ENCODE measurements around the gene GFRA4.

The GFRA4 gene

GRCh38 chr20:3673221-3674070 lies 10.2 kb upstream of the GFRA4 start:
- DNase-seq (ENCODE audit: low read depth): no peak

DNA sequence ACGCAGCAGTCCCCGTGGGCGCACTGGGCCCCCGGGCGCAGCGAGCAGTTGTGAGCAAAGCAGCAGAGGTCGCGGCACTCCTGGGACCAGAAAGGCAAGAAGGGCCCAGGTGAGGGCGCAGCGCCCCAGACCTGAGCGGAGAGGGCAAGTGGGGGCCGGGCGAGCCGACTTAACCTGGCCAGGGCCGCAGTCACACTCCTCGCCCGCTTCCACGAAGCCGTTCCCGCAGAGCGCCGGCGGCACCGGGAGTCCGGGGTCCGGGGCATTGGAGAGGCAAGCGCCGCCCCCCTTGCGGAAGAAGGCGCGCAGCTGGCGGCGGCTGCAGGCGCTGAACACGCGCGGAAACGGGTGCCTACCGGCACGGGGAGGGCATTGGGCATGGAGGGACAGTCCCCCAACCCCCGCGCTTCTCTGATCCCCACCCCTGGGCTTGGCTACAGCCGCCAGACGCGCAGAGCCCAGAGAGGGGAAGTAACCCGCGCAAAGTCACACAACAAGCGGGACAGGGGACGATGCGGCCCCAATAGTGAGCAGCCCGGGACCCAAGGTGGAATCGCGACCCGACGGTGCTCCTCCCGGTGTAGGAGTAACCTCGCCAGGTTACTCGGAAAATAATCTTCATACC lies 9.5 kb upstream of the GFRA4 start:
- no peak for DNase-seq (ENCODE audit: low read depth)

GRCh38 chr20:3671986-3672546 lies 8.9 kb upstream of the GFRA4 start:
- DNase-seq (ENCODE audit: low read depth): no peak

DNA sequence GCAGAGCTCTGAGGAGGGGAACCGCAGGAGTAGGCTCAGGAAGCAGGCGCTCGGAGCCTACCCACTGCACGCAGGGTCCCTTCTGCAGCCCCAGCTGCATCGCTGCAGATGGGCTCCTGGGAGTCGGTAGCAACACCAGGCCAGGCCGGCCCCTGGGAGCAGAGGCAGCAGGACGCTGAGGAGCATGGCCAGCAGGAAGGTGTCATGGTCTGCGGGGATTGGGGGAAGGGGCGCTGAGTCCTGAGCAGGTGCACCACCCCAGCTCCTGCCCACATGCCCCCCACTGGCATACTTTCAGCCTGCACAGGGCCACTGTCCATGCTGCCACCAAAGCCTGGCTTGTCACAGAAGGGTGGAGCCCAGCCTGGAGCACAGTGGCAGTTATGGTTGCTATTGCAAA lies 7.7 kb upstream of the GFRA4 start:
- no peak for DNase-seq (ENCODE audit: low read depth)

DNA sequence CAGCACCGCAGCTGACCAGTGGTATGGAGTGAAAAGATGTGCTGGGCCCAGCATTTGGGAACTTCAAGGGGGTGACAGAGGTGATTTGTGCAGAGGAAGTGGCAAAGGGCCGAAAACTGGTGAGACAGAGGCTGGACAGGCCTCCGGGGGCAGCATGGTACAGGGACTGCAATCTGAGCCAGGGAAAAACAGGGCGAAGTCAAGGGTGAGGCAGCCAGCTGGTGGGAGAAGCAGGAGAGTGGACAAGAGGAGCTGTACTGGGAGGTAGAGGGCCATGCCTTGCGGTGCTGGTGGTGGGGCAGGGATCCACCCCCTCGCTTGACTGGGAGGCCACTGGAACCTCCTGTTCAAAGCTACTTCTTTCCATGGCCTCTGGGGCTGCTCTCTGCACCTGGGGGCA lies 7.3 kb upstream of the GFRA4 start:
- DNase-seq (ENCODE audit: low read depth): no peak

GRCh38 chr20:3669710-3670367 lies 6.6 kb upstream of the GFRA4 start:
- no peak for DNase-seq (ENCODE audit: low read depth)

DNA sequence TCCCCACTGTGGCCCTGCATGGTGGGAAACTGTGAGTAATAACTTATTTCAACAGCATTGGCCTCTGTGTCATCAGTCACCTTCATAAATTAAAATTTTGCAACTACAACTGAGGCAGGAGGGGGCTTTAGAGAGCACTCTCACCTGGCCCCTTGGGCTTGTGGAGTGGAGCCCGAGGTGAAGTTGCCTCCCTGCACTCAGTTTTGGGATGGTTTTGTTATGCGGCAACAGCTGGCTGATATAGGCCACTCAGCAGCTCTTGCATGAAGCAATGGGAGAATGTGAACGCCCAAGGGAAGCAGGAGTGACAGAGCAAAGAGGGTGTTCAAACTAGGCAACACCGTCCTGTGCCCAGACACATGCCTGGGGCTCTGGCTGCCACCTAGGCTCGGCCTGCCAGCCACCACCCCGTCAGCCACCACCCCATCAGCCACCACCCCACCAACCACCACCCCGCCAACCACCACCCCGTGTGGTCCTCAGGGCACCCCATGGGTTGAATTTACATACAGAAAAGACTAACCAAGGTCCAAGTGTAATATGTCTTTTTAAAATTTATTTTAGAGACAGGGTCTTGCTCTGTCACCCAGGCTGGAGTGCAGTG lies 4.3 kb upstream of the GFRA4 start:
- no peak for DNase-seq (ENCODE audit: low read depth)

DNA sequence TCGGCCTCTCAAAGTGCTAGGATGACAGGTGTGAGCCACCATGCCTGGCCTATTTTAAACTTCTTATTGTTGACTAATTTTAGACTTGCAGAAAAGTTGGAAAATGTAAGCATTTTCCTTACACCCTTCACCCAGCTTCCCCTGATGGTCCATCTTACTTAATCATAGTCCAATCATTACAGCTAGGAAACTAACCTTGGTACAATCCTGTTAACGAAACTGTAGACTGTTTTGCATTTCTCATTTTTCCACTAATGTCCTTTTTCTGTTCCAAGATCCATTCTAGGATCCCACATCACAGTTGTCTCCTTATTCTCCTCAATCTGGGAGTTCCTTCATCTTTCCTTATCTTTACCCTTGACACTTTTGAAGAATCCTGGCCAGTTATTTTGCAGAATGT lies 659 bp upstream of the GFRA4 start:
- DNase-seq (ENCODE audit: low read depth): no peak

DNA sequence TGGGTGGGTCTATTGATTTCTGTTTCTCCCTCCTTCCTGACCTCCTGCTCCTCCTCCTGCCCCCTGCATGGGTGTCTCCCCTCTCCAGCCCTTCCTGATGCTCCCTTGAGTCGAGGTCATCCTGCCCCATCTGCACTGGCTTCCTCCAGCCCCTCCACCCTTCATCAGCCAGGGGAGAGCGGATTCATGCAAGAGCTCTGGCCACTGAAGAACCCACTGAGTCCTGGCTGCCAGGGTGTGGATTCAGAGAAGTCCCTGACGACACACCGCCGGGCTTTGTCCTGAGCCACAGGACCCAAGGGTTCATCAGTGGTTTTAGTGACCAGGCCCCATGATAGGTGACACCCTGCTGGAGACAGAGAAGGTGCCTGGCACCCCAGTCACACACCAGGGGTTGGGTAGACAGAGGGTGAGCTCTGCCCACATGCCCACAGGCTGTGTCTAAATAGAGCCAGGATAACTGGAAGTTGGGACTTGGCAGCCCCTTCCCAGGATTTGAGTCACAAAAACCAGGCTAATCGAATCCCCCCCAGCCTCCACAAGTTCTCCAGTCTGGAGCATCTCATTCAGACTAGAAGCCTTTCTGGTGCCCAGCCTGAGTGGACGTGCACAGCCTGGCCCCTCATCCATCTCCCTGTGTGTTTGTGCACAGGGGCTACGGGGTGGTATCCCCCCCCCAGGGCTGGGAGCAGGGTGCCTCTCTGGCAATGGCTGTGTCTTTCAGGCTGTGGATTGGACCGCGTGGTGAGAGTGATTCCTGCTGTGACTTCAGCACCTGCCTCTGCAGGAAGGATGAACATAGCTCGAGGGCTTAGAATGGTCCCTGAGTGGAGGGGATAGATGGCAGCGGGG lies 1.2 kb downstream of the GFRA4 start:
- no peak for DNase-seq (ENCODE audit: low read depth)

DNA sequence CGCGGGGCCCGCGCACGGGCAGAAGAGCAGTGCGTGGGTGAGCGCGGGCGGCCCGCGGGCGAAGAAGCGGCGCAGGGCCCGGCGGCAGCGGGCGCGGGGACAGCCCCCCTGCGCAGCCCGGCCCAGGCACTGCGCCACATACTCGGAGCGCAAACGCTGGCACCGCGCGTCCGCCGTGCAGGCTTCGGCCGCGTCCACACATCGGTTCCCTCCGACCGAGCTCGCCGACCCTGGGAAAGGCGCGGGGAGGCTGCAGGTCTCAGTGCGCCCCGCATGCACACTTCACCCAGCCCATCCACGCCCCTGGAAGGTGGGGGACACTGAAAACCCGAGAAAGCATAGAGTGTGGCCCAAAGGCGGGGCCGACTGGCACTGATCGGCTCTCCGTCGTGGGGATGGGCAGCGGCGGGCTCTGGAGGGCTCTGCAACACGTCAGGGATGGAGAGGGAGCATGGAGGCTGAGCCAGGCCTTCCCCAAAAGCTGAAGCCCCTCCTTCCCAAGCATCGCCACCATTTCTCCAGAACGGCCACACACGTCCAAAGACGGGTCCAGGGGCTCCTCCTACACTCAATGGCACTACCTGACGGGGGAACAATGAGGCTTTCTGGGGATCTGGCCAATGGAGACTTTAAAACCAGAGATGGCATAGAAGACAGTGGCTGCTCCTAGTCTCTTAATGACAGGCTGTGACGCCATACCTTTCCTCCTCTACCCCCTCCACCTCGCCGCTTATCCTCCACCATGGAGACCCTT lies 2.0 kb downstream of the GFRA4 start:
- DNase-seq (ENCODE audit: low read depth): no peak

DNA sequence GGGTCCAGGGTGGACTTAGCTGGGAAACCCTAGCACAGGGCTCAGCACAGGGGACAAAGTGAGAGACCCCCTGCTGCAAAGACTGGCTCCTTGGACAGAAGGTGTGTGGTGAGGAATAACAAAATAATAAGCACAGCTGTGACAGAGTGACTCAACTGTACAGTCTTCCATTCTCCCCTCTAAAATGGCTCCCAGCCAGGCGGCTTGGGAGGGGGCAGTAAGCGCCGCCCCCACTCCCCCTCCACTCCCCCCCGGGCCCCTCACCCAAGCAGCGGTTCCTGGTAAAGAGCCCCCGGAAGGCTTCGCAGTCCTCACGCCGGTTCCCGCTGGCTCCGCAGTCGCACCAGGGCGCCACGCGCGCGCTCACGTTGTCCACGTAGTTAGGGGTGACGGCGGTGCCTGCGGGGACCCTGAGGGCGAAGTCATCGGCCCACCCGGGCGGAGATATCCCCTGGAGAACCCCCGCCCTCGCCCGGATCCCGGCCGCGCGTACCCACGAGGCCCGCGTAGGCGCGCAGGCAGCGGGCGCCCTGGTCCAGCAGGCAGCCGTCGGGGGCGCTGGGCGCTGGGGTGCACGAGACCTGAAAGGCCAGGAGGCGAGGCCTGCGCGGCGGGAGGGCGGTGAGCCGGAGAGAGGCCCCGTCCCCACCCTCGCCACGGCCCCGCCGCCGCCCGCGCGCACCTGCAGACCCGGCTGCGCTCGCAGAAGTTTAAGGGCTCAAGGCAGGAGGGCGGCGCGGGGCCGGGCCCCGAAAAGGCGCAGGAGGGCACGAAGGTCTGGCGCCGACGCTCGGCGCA lies 2.7 kb downstream of the GFRA4 start:
- no peak for DNase-seq (ENCODE audit: low read depth)

- no peak for DNase-seq (ENCODE audit: low read depth)
Observed at GRCh38 chr20:3659492-3660261, 3.5 kb downstream of the GFRA4 start.

DNA sequence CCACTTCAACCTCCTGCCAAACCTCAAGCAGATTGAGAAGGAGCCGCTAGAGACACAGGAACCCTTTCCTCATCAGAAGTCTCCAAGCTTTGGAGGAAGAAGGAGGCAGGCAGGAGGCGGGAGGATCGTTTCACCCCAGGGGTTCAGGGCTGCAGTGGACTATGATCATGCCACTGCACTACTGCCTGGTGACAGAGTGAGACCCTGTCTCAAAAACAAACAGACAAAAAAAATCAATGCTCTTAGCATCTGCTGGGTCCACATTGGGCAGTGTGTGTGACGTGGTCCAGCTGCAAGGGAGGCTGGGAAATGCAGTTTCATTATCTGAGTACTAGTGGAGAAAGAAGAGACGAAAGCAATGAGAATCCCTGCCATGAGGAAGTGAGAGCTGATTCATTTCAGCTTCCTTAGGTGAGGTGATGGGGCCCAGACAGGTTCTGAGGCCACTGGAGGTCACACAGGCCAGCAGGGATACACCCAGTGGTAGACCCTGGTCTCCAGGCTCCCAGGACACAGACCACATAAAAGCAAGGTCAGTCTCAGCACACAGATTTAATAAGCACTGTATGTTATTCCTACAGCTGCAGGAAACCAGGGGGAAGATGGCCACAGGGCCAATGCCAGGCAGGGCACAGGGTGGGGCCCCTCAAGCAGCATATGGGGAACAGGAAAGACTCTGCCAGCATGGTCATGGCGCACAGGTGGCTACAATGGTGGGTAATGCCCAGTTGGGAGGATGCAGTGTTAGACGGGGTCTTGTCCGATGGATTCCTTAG lies 4.3 kb downstream of the GFRA4 start:
- DNase-seq (ENCODE audit: low read depth): no peak

DNA sequence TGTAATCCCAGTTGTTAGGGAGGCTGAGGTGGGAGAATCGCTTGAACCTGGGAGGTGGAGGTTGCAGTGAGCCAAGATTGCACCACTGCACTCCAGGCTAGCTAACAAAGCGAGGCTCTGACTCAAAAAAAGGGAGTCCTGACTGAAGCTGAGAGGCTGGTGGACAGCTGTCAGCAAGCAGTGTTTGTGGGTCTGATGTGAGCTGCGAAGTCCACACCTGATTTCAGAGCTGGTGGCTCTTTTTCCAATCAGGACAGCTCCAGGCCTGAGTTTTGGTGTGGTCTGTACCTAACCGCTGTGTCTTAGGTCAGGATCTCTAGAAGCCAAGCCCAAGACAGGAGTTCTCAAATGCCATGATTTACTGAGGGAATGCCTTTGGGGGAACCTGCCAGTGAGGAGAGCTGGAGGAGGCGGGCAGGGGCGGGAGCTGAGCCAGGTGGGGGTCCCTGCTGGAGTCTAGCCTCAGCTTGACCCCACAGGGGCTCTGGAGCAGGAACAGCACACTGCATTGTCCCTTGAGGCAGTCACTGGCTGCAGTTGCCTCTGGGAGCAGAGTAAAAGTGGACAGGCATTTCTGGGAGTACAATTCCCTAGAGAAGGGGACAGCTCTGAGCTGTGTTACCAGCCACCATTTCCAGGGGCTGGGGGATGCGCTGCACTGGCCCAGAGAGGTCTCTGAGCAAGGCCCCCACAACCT lies 5.0 kb downstream of the GFRA4 start:
- DNase-seq (ENCODE audit: low read depth): no peak

GRCh38 chr20:3655131-3655405 lies 8.1 kb downstream of the GFRA4 start:
- DNase-seq (ENCODE audit: low read depth): no peak

GRCh38 chr20:3654326-3655130 lies 8.7 kb downstream of the GFRA4 start:
- DNase-seq (ENCODE audit: low read depth): no peak

DNA sequence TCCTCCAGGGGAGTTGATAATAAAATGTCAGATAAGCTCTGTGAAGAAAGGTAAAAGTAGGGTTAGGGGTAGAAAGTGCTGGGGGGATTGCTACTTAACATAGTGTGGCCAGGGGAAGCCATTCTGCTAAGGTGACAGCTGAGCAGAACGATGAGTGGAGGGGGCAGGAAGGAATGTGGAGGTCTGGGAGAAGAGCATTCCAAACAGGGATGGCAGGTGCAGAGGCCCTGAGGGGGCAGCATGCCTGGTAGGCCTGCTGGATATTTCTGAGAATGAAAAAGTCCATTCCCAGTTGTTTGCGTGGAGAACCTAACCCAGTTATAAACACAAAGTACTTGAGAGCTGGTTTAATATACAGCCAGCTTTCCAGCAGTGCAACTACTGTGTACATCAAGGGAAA lies 9.3 kb downstream of the GFRA4 start:
- no peak for DNase-seq (ENCODE audit: low read depth)

Data from stromal cell of bone marrow (primary cell).